Uterus (tissue), 4 donors: ENCODE measurements around the gene FHIT. TPM values are rescaled to one million over a fixed set of nuclear protein-coding genes. Genes with fewer than 3 reads are reported as not detected.
"Not testable (repeated sequence)": the region's sequence is repeated elsewhere in the genome, so short reads cannot be mapped to it uniquely, and the experiment has no call there.

Experiments used
- DNase-seq, 2 donors: peaks; one replicate each; pipeline ENCODE4 v3.0.0-alpha.2; 2019 to 2020
- H3K27ac ChIP-seq, 2 donors: fragments of 200-600 bp; sonication (generic); 1 replicate in 1 of 2; 2 replicates in 1 of 2; pipeline ENCODE4 v1.5.1; 2016 to 2018
- H3K27me3 ChIP-seq, 2 donors: fragments of 200-600 bp; sonication (generic); one replicate each; pipeline ENCODE4 v1.5.1; 2018 to 2019; ENCODE audit warnings: control low read depth in 1 of 2
- H3K36me3 ChIP-seq, 2 donors: fragments of 200-600 bp; sonication (generic); one replicate each; pipeline ENCODE4 v1.5.1; 2019; ENCODE audit warnings: control low read depth in 1 of 2
- H3K4me1 ChIP-seq, 2 donors: fragments of 200-600 bp; sonication (generic); one replicate each; pipeline ENCODE4 v1.5.1; 2018 to 2019; ENCODE audit warnings: control low read depth in 1 of 2
- H3K4me3 ChIP-seq, 2 donors: fragments of 200-600 bp; sonication (generic); 1 replicate in 1 of 2; 2 replicates in 1 of 2; pipeline ENCODE4 v1.5.1; 2018 to 2019; ENCODE audit warnings: mild to moderate bottlenecking in 1 of 2
- H3K9me3 ChIP-seq, 2 donors: fragments of 200-600 bp; sonication (generic); one replicate each; pipeline ENCODE4 v1.5.1; 2019; ENCODE audit warnings: control low read depth in 1 of 2
- POLR2A ChIP-seq, 2 donors: fragments of 450-650 bp; IDR thresholded peaks; one replicate each; pipeline ENCODE4 v1.6.1; 2016; ENCODE audit warnings: antibody characterized with exemption in 2 of 2, mild to moderate bottlenecking in 1 of 2, moderate library complexity in 1 of 2
- intact Hi-C: fragments of 100-400 bp; cut with DNase I; formaldehyde crosslinking; loops from one replicate; pipeline ENCODE4 v1.15.1; 2023; ENCODE audit warnings: low total_unique reads
- total RNA-seq, 4 donors: library from RNA; depleted of rRNA in 3 of 4; stranded (reverse); fragments of >200 nt in 3 of 4; gene quantifications; one replicate each; pipeline versions ENCODE4 v1.1.0 to v1.2.4, GENCODE V29; 2014 to 2023
- TF ChIP-seq, protein P1 (sequence below), 4 experiments: fragments of 200-600 bp in 2 of 4; fragments of 450-650 bp in 2 of 4; sonication (generic) in 2 of 4; IDR thresholded peaks; one replicate each; pipeline ENCODE4 v1.5.1; 2016 to 2019; ENCODE audit warnings: antibody characterized with exemption in 4 of 4, mild to moderate bottlenecking in 2 of 4, moderate library complexity in 1 of 4
- donor health status: DM: yes; HTN: yes; CAD: no.

Gene FHIT
- total RNA-seq, 4 donors from 2014 or later: 1.3 to 15.2 (median 7.3) TPM

DNA sequence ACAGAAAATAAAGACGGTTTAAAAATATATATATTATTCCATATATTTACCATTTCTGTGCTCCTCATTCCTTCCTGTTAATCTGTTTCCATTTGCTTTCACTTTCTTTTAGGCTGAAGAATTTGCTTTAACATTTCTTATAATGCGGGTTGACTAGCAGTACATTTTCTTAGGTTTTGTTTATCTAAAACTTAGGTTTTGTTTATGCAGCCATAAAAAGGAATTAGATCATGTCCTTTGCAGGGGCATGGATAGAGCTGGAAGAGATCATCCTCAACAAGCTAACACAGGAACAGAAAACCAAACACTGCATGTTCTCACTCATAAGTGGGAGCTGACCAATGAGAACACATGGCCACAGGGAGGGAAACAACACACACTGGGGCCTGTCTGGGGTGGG is 578.1 kb downstream of the FHIT start:
- no peak for TF ChIP-seq POLR2A (IDR thresholded peaks at IDR 0.05)
- TF ChIP-seq, protein P1, sequence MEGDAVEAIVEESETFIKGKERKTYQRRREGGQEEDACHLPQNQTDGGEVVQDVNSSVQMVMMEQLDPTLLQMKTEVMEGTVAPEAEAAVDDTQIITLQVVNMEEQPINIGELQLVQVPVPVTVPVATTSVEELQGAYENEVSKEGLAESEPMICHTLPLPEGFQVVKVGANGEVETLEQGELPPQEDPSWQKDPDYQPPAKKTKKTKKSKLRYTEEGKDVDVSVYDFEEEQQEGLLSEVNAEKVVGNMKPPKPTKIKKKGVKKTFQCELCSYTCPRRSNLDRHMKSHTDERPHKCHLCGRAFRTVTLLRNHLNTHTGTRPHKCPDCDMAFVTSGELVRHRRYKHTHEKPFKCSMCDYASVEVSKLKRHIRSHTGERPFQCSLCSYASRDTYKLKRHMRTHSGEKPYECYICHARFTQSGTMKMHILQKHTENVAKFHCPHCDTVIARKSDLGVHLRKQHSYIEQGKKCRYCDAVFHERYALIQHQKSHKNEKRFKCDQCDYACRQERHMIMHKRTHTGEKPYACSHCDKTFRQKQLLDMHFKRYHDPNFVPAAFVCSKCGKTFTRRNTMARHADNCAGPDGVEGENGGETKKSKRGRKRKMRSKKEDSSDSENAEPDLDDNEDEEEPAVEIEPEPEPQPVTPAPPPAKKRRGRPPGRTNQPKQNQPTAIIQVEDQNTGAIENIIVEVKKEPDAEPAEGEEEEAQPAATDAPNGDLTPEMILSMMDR (IDR thresholded peaks at IDR 0.05): no peak
- Histone ChIP-seq H3K27me3 (no peaks in the 10 kb centered on the region), H3K4me3 (no peak overlapping the region), H3K4me1 (no peaks in the 10 kb centered on the region), H3K27ac (no peak overlapping the region), H3K36me3 (no peaks in the 10 kb centered on the region), H3K9me3 (no peaks in the 10 kb centered on the region)
- intact Hi-C loops: no loop called here
- no peak for DNase-seq

DNA sequence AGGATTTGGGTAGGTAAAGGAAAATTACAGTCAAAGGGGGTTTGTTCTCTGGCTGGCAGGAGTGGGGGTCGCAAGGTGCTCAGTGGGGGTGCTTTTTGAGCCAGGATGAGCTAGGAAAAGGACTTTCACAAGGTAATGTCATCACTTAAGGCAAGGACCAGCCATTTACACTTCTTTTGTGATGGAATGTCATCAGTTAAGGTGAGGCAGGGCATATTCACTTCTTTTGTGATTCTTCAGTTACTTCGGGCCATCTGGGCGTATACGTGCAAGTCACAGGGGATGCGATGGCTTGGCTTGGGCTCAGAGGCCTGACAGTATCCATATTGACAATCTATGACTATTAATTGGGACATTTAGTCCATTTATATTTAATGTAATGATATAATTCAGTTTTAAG is 578.9 kb downstream of the FHIT start:
- H3K36me3 ChIP-seq, H3K27me3 ChIP-seq, DNase-seq, H3K9me3 ChIP-seq, H3K27ac ChIP-seq, H3K4me3 ChIP-seq, H3K4me1 ChIP-seq, intact Hi-C loops: not testable (repeated sequence)

DNA sequence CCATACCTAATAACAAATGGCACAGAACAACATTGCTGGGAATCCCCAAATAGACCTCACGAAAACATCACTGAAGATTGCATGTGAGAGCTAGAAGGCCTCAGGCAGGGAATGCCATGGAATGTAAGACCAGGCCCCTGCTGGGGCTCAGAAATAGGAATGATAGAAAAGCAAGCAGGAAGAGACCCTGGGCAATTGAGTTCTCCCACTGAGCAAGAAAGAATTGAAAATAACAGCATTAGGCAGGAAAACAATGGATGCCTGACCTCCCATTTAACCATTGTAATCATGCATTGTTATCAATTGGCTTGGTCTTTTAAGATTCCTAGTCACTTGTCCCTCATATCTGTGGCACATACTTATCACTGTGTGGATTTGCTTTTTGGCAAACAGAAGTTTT is 581.6 kb downstream of the FHIT start:
- intact Hi-C loops: no loop called here

DNA sequence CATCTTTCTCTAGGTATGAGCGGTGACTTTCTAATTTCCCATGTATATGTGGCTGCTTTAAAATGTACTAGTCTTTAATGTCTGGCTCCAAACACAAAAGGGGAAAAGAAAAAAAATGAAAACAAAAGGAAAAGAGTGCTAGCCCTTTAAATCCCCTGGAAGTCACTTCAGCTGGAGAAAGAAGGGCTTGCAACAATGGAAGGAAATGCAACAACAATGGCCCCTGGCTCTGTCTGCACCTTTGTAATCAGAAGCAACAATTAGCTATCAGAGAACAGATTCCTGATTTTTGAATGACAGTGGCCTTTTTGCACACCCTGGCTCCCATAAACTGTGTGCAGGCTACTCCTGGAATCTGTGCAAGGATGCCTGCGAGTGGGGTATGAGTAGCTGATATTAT is 591.2 kb downstream of the FHIT start:
- Histone ChIP-seq H3K4me1 (no peaks in the 10 kb centered on the region), H3K4me3 (no peak overlapping the region), H3K36me3 (no peaks in the 10 kb centered on the region), H3K9me3 (no peaks in the 10 kb centered on the region), H3K27me3 (no peaks in the 10 kb centered on the region), H3K27ac (no peak overlapping the region)
- no peak for DNase-seq
- intact Hi-C loops: no loop called here
- TF ChIP-seq POLR2A (IDR thresholded peaks at IDR 0.05): no peak
- TF ChIP-seq, protein P1 (IDR thresholded peaks at IDR 0.05): no peak

More for the DNA sequence above, 581.6 kb downstream of the FHIT start:
- no peak for TF ChIP-seq POLR2A (IDR thresholded peaks at IDR 0.05)
- TF ChIP-seq, protein P1 (IDR thresholded peaks at IDR 0.05): no peak
- Histone ChIP-seq H3K27me3 (no peaks in the 10 kb centered on the region), H3K9me3 (no peaks in the 10 kb centered on the region), H3K4me1 (no peaks in the 10 kb centered on the region), H3K36me3 (no peaks in the 10 kb centered on the region), H3K27ac (no peak overlapping the region), H3K4me3 (no peak overlapping the region)
- no peak for DNase-seq

DNA sequence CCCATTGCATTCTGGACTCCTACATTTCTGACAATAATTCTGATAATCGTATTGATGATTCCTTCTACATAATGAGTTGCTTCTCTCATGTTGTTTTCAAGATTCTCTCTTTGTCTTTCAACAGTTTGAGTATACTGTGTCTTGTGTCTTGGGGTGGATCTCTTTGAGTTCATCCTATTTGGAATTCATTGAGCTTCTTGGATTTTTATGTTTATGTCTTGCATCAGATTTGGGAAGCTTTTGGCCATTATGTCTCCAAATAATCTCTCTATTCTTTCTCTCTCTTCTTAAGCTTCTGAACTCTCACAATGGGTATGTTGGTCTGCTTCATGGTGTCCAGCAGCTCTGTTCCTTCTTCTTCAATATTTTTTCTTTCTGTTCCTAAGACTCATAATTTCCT is 592.2 kb downstream of the FHIT start:
- Histone ChIP-seq H3K9me3 (no peaks in the 10 kb centered on the region), H3K4me3 (no peak overlapping the region), H3K27ac (no peak overlapping the region), H3K4me1 (no peaks in the 10 kb centered on the region), H3K36me3 (no peaks in the 10 kb centered on the region), H3K27me3 (no peaks in the 10 kb centered on the region)
- DNase-seq: no peak
- no peak for TF ChIP-seq POLR2A (IDR thresholded peaks at IDR 0.05)
- TF ChIP-seq, protein P1 (IDR thresholded peaks at IDR 0.05): no peak
- intact Hi-C loops: no loop called here

DNA sequence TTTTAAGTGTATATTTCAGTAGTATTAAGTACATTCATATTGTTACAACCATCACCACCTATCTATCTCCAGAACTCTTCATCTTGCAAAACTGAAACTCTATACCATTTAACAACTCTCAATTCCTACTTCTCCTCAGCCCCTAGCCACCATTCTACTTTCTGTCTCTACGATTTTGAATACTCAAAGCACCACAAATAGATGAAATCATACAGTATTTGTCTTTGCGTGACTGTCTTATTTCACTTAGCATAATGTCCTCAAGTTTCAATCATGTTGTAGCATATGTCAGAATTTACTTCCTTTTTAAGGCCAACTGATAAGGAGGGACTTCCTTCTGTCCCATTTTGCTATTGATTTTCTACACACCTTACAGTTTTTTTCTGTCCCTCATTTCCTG is 593.3 kb downstream of the FHIT start:
- H3K4me1 ChIP-seq: no peaks in the 10 kb centered on the region
- H3K9me3 ChIP-seq: no peaks in the 10 kb centered on the region
- no peaks in the 10 kb centered on the region for H3K36me3 ChIP-seq
- no peak overlapping the region for H3K4me3 ChIP-seq
- intact Hi-C loops: no loop called here
- no peak overlapping the region for H3K27ac ChIP-seq
- H3K27me3 ChIP-seq: no peaks in the 10 kb centered on the region
- TF ChIP-seq, protein P1 (IDR thresholded peaks at IDR 0.05): no peak
- TF ChIP-seq POLR2A (IDR thresholded peaks at IDR 0.05): no peak
- no peak for DNase-seq
